CD4-positive, alpha-beta memory T cell (primary cell): ENCODE data around the gene RIMBP2. TPM values are rescaled to one million over a fixed set of nuclear protein-coding genes. Genes with fewer than 3 reads are reported as not detected.
"Not testable (repeated sequence)": the region's sequence is repeated elsewhere in the genome, so short reads cannot be mapped to it uniquely, and the experiment has no call there.

Source experiments
- CTCF ChIA-PET: fragments of 350-600 bp; sonication (Branson Sonifier 250); formaldehyde crosslinking; loops from one replicate; lab custom pipeline; 2021; ENCODE audit warnings: inconsistent platforms; ENCODE audit not compliant: partially characterized antibody; lab: Charles Lee
- POLR2A ChIA-PET: fragments of 350-600 bp; sonication (Branson Sonifier 250); formaldehyde crosslinking; loops from one replicate; lab custom pipeline; 2021; ENCODE audit not compliant: partially characterized antibody; lab: Charles Lee
- DNase-seq, 5 donors: peaks; one replicate each; pipeline versions ENCODE4 v3.0.0 to v3.0.0-alpha.2; 2020 to 2022; ENCODE audit warnings: mixed read lengths in 1 of 5
- H3K27ac ChIP-seq: one replicate; pipeline ENCODE4 v1.7.0; 2013; ENCODE audit warnings: low read depth, low read length
- H3K27me3 ChIP-seq: 2 replicates; pipeline ENCODE4 v1.7.0; 2013; ENCODE audit warnings: mild to moderate bottlenecking, low read length, moderate library complexity; ENCODE audit not compliant: insufficient read depth
- H3K36me3 ChIP-seq: 2 replicates; pipeline ENCODE4 v1.7.0; 2013; ENCODE audit warnings: mild to moderate bottlenecking, low read length, moderate library complexity; ENCODE audit not compliant: insufficient read depth
- H3K4me1 ChIP-seq: 2 replicates; pipeline ENCODE4 v1.7.0; 2013; ENCODE audit warnings: mild to moderate bottlenecking, low read length, moderate library complexity; ENCODE audit not compliant: insufficient read depth
- H3K4me3 ChIP-seq, 2 donors: one replicate each; pipeline ENCODE4 v1.7.0; 2013; ENCODE audit warnings: low read length in 2 of 2, mild to moderate bottlenecking in 1 of 2
- H3K9me3 ChIP-seq, 2 donors: one replicate each; pipeline ENCODE4 v1.7.0; 2013; ENCODE audit warnings: low read length in 2 of 2, control low read depth in 1 of 2; ENCODE audit not compliant: control insufficient read depth in 1 of 2
- H3K27ac Mint-ChIP-seq, 7 donors: one replicate each; pipeline ENCODE4 v1.8.0; 2020 to 2021; ENCODE audit warnings: mixed read lengths in 7 of 7, mild to moderate bottlenecking in 6 of 7, inconsistent platforms in 3 of 7, moderate library complexity in 3 of 7
- H3K27me3 Mint-ChIP-seq, 2 donors: one replicate each; pipeline ENCODE4 v1.8.0; 2020 to 2021; ENCODE audit warnings: mixed read lengths in 2 of 2
- H3K36me3 Mint-ChIP-seq, 2 donors: one replicate each; pipeline ENCODE4 v1.8.0; 2020 to 2021; ENCODE audit warnings: mixed read lengths in 2 of 2, inconsistent platforms in 1 of 2, mild to moderate bottlenecking in 1 of 2
- H3K4me1 Mint-ChIP-seq, 4 donors: one replicate each; pipeline ENCODE4 v1.8.0; 2020 to 2021; ENCODE audit warnings: mixed read lengths in 4 of 4, mild to moderate bottlenecking in 1 of 4
- H3K4me3 Mint-ChIP-seq, 8 donors: one replicate each; pipeline ENCODE4 v1.8.0; 2020 to 2021; ENCODE audit warnings: mixed read lengths in 8 of 8, mild to moderate bottlenecking in 7 of 8, moderate library complexity in 6 of 8, inconsistent platforms in 3 of 8
- H3K9me3 Mint-ChIP-seq, 8 donors: one replicate each; pipeline ENCODE4 v1.8.0; 2020 to 2021; ENCODE audit warnings: mixed read lengths in 8 of 8, mild to moderate bottlenecking in 5 of 8, inconsistent platforms in 3 of 8, moderate library complexity in 1 of 8
- intact Hi-C: fragments of 100-400 bp; cut with micrococcal nuclease; formaldehyde crosslinking; loops from one replicate; pipeline ENCODE4 v1.15.1; 2023
- polyA plus RNA-seq, 2 donors: library from polyadenylated mRNA; unstranded; fragments of 300-500 nt; fragmentation: Illumina TruSeq; gene quantifications; one replicate each; pipeline ENCODE4 v1.2.3, GENCODE V29; 2021
- total RNA-seq, 2 experiments: library from RNA; stranded (reverse); gene quantifications; one replicate each; pipeline ENCODE4 v1.2.3, GENCODE V29; 2021

The RIMBP2 gene
- total and polyA plus RNA-seq, 4 experiments from 2014 or later = 0.20 TPM; not detected in 3

GRCh38 chr12:130651188-130651959 lies 64.7 kb downstream of the RIMBP2 start:
- ChIA-PET POLR2A (no interaction called here), CTCF (no interaction called here)
- no peaks in the 10 kb centered on the region for H3K9me3 ChIP-seq
- Mint-ChIP-seq H3K9me3 (peaks cover 0 to 19% (median 4%) of the 10 kb centered on the region in 8 donors), H3K4me1 (no peaks in the 10 kb centered on the region), H3K27ac (no peak overlapping the region), H3K36me3 (no peaks in the 10 kb centered on the region), H3K27me3 (peaks cover 2% of the 10 kb centered on the region in 2 donors), H3K4me3 (no peak overlapping the region)
- no peak for DNase-seq
- H3K27me3 ChIP-seq = no peaks in the 10 kb centered on the region
- intact Hi-C loops = no loop called here
- no peaks in the 10 kb centered on the region for H3K4me1 ChIP-seq
- H3K36me3 ChIP-seq = no peaks in the 10 kb centered on the region
- H3K4me3 ChIP-seq = no peak overlapping the region
- H3K27ac ChIP-seq = no peak overlapping the region

GRCh38 chr12:130650131-130650530 lies 66.0 kb downstream of the RIMBP2 start:
- Histone ChIP-seq H3K27ac (no peak overlapping the region), H3K27me3 (no peaks in the 10 kb centered on the region), H3K36me3 (no peaks in the 10 kb centered on the region), H3K4me1 (no peaks in the 10 kb centered on the region), H3K4me3 (no peak overlapping the region), H3K9me3 (no peaks in the 10 kb centered on the region)
- H3K27me3 Mint-ChIP-seq = peaks cover 0 to 2% of the 10 kb centered on the region in 2 donors
- CTCF ChIA-PET = no interaction called here
- H3K36me3 Mint-ChIP-seq = no peaks in the 10 kb centered on the region
- H3K9me3 Mint-ChIP-seq = peaks cover 0 to 13% (median 4%) of the 10 kb centered on the region in 8 donors
- DNase-seq = no peak
- intact Hi-C loops = no loop called here
- POLR2A ChIA-PET = no interaction called here
- H3K4me1 Mint-ChIP-seq = no peaks in the 10 kb centered on the region
- no peak overlapping the region for H3K27ac Mint-ChIP-seq
- no peak overlapping the region for H3K4me3 Mint-ChIP-seq

GRCh38 chr12:130649101-130650045 lies 66.7 kb downstream of the RIMBP2 start:
- no peaks in the 10 kb centered on the region for H3K4me1 Mint-ChIP-seq
- no peaks in the 10 kb centered on the region for H3K9me3 ChIP-seq
- intact Hi-C loops = no loop called here
- ChIA-PET POLR2A (no interaction called here), CTCF (no interaction called here)
- no peak overlapping the region for H3K4me3 ChIP-seq
- no peaks in the 10 kb centered on the region for H3K36me3 ChIP-seq
- H3K4me1 ChIP-seq = no peaks in the 10 kb centered on the region
- H3K36me3 Mint-ChIP-seq = no peaks in the 10 kb centered on the region
- H3K27me3 Mint-ChIP-seq = peaks cover 0 to 2% of the 10 kb centered on the region in 2 donors
- H3K27ac Mint-ChIP-seq = no peak overlapping the region
- no peak for DNase-seq
- H3K4me3 Mint-ChIP-seq = no peak overlapping the region
- no peaks in the 10 kb centered on the region for H3K27me3 ChIP-seq
- H3K27ac ChIP-seq = no peak overlapping the region
- H3K9me3 Mint-ChIP-seq = peaks cover 0 to 7% (median 2%) of the 10 kb centered on the region in 8 donors

DNA sequence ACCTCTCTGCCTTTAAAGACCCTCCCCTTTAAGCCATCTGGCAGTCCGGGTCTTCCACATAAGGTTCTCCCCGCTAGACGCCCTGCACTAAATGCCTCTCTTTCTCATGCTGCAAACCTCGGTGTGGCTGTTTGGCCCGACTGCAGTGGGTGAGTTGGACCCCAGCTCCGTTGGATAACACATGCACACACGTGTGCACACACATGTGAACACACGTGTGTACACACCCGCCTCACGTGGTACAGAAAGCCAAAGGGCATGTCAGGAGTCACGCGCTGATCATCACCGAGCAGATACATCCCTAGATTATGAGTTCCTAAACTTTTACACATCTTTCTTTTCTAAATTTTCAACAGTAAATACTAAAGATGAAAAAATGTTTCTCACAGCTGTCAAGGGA lies 68.3 kb downstream of the RIMBP2 start:
- no peaks in the 10 kb centered on the region for H3K36me3 Mint-ChIP-seq
- POLR2A ChIA-PET = no interaction called here

DNA sequence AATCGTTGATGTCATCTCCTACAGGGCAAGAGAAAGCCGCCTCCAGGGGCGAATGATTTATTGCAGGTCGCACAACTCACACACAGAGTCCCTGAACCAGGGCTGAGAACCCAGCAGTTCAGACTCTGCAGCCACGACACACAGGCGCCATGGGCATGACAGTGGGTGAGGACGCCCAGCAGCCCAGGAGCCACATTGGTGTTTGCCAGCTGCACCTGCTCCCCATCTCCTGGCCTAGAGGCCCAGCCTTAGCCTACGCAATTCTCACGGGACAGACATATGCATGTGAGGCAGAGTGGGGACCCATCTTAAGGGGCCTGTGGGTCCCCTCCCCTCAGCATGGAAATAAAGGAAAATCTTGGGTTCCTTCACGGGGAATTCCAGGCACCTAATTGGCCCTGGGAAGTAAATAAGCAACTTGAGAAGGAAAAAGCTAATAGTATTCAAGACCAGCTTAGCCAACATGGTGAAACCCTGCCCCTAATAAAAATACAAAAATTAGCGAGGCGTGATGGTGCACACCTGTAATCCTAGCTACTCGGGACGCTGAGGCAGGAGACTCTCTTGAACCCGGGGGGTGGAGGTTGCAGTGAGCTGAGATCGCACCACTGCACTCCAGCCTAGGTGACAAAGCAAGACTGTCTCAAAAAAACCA lies 69.3 kb downstream of the RIMBP2 start:
- no peaks in the 10 kb centered on the region for H3K9me3 Mint-ChIP-seq
- Histone ChIP-seq H3K27me3 (no peaks in the 10 kb centered on the region), H3K4me1 (no peaks in the 10 kb centered on the region), H3K9me3 (no peaks in the 10 kb centered on the region), H3K36me3 (no peaks in the 10 kb centered on the region), H3K27ac (no peak overlapping the region), H3K4me3 (no peak overlapping the region)
- H3K36me3 Mint-ChIP-seq = no peaks in the 10 kb centered on the region
- ChIA-PET CTCF (no interaction called here), POLR2A (no interaction called here)
- no peak for DNase-seq
- H3K4me1 Mint-ChIP-seq = no peaks in the 10 kb centered on the region
- intact Hi-C loops = no loop called here
- no peak overlapping the region for H3K27ac Mint-ChIP-seq
- H3K27me3 Mint-ChIP-seq = peaks cover 0 to under 1% of the 10 kb centered on the region in 2 donors
- H3K4me3 Mint-ChIP-seq = no peak overlapping the region

More for the DNA sequence above, 68.3 kb downstream of the RIMBP2 start:
- Histone ChIP-seq H3K4me3 (no peak overlapping the region), H3K9me3 (no peaks in the 10 kb centered on the region), H3K36me3 (no peaks in the 10 kb centered on the region), H3K27me3 (no peaks in the 10 kb centered on the region), H3K4me1 (no peaks in the 10 kb centered on the region), H3K27ac (no peak overlapping the region)
- Mint-ChIP-seq H3K27ac (no peak overlapping the region), H3K4me1 (no peaks in the 10 kb centered on the region), H3K4me3 (no peak overlapping the region), H3K27me3 (peaks cover 0 to 2% of the 10 kb centered on the region in 2 donors), H3K9me3 (peaks cover 0 to 4% (median 0%) of the 10 kb centered on the region in 8 donors)
- intact Hi-C loops = no loop called here
- DNase-seq = no peak
- CTCF ChIA-PET = no interaction called here

DNA sequence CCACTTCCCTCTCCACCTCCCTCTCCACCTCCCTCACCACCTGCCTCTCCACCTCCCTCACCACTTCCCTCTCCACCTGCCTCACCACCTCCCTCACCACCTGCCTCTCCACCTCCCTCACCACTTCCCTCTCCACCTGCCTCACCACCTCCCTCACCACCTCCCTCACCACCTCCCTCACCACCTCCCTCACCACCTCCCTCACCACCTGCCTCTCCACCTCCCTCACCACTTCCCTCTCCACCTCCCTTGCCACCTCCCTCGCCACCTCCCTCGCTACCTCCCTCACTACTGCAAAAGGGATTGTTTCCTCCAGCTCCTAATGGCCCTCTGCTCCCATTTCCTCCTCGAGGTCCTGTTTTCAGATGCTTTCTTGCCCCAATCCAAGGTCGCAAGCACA lies 69.9 kb downstream of the RIMBP2 start:
- H3K4me1 ChIP-seq, H3K9me3 Mint-ChIP-seq, H3K27me3 ChIP-seq, DNase-seq, H3K36me3 ChIP-seq, CTCF ChIA-PET, H3K4me1 Mint-ChIP-seq, H3K27me3 Mint-ChIP-seq, H3K4me3 ChIP-seq, H3K4me3 Mint-ChIP-seq, POLR2A ChIA-PET, intact Hi-C loops, H3K9me3 ChIP-seq, H3K27ac ChIP-seq, H3K27ac Mint-ChIP-seq, H3K36me3 Mint-ChIP-seq: not testable (repeated sequence)

GRCh38 chr12:130645751-130646150 lies 70.3 kb downstream of the RIMBP2 start:
- ChIA-PET POLR2A (no interaction called here), CTCF (no interaction called here)
- Mint-ChIP-seq H3K27ac (no peak overlapping the region), H3K4me3 (no peak overlapping the region), H3K4me1 (no peaks in the 10 kb centered on the region), H3K27me3 (no peaks in the 10 kb centered on the region), H3K36me3 (no peaks in the 10 kb centered on the region), H3K9me3 (no peaks in the 10 kb centered on the region)
- intact Hi-C loops = no loop called here
- no peaks in the 10 kb centered on the region for H3K36me3 ChIP-seq
- H3K27ac ChIP-seq = no peak overlapping the region
- no peaks in the 10 kb centered on the region for H3K9me3 ChIP-seq
- H3K4me1 ChIP-seq = no peaks in the 10 kb centered on the region
- DNase-seq = no peak
- no peaks in the 10 kb centered on the region for H3K27me3 ChIP-seq
- no peak overlapping the region for H3K4me3 ChIP-seq
